Endothelial cell of umbilical vein (primary cell): Measurements from ENCODE around the gene BAG3. TPM values are rescaled to one million over a fixed set of nuclear protein-coding genes. Genes with fewer than 3 reads are reported as not detected.

Experiments
- BruUV-seq: library from RNA; stranded (reverse); fragments of 400-500 nt; replicated peaks from 2 replicates; lab custom pipeline; 2021; lab: Mats Ljungman, UMichigan
- CTCF ChIA-PET: fragments of 300-600, 350-600 bp; sonication (Branson Sonifier 250); formaldehyde crosslinking; loops from one replicate; lab custom pipeline; 2021; ENCODE audit warnings: antibody characterized with exemption, inconsistent platforms; lab: Charles Lee
- POLR2A ChIA-PET: fragments of 300-600, 350-600 bp; sonication (Branson Sonifier 250); formaldehyde crosslinking; loops from one replicate; lab custom pipeline; 2021; ENCODE audit warnings: antibody characterized with exemption, inconsistent platforms; lab: Charles Lee
- DNase-seq: peaks from one replicate; pipeline ENCODE4 v3.0.0-alpha.2; 2011; ENCODE audit warnings: low read depth, low spot score
- FAIRE-seq: peaks from 2 replicates; lab custom pipeline; 2011; peaks lifted over from hg19 to GRCh38; lab: Jason Lieb, UNC
- H2AFZ ChIP-seq: 2 replicates; pipeline ENCODE4 v1.6.0; 2012; ENCODE audit warnings: low read depth, low read length, control low read depth, inconsistent platforms
- H3K27ac ChIP-seq: 2 replicates; pipeline ENCODE4 v1.5.1; 2011; ENCODE audit warnings: low read depth, mild to moderate bottlenecking, control low read depth, low read length, moderate library complexity; ENCODE audit not compliant: insufficient read depth
- H3K27me3 ChIP-seq, 2 experiments: 2 replicates each; pipeline versions ENCODE4 v1.6.0 to v1.6.1; 2011; ENCODE audit warnings: low read length in 2 of 2, mixed read lengths in 1 of 2; ENCODE audit not compliant: control insufficient read depth in 2 of 2, insufficient read depth in 2 of 2
- H3K36me3 ChIP-seq, 2 experiments: 2 replicates in 1 of 2; 3 replicates in 1 of 2; pipeline ENCODE4 v1.5.1; 2011; ENCODE audit warnings: low read length in 2 of 2, mild to moderate bottlenecking in 1 of 2, moderate library complexity in 1 of 2; ENCODE audit not compliant: control insufficient read depth in 2 of 2, insufficient read depth in 2 of 2; ENCODE audit errors: extremely low read depth in 1 of 2
- H3K4me1 ChIP-seq: 3 replicates; pipeline ENCODE4 v1.5.1; 2011; ENCODE audit warnings: mild to moderate bottlenecking, low read length; ENCODE audit not compliant: control insufficient read depth, insufficient read depth; ENCODE audit errors: extremely low read depth
- H3K4me2 ChIP-seq: 2 replicates; pipeline ENCODE4 v1.6.1; 2011; ENCODE audit warnings: low read length, control low read depth, mixed read lengths; ENCODE audit not compliant: insufficient read depth
- H3K4me3 ChIP-seq, 3 experiments: fragments of 200-600 bp in 1 of 3; sonication (generic), shearing (Covaris generic) in 1 of 3; replicated peaks in 1 of 3; 2 replicates each; pipeline ENCODE4 v1.5.1; 2011 to 2016; ENCODE audit warnings: control low read depth in 3 of 3, low read length in 3 of 3, mild to moderate bottlenecking in 2 of 3, inconsistent platforms in 1 of 3, low read depth in 1 of 3, moderate library complexity in 1 of 3; ENCODE audit not compliant: insufficient read depth in 1 of 3
- H3K79me2 ChIP-seq: 2 replicates; pipeline ENCODE4 v1.6.0; 2012; ENCODE audit warnings: low read length, inconsistent platforms; ENCODE audit not compliant: control insufficient read depth, insufficient read depth
- H3K9ac ChIP-seq: replicated peaks from 2 replicates; pipeline ENCODE3; 2011; ENCODE audit warnings: low read length, control low read depth; ENCODE audit not compliant: insufficient read depth; ENCODE audit errors: extremely low read depth
- H3K9me1 ChIP-seq: replicated peaks from 3 replicates; pipeline ENCODE4 v1.6.0; 2011; ENCODE audit warnings: mild to moderate bottlenecking, low read length; ENCODE audit not compliant: control insufficient read depth, insufficient read depth; ENCODE audit errors: extremely low read depth
- H3K9me3 ChIP-seq: replicated peaks from 2 replicates; pipeline ENCODE4 v1.5.1; 2012; ENCODE audit warnings: low read length, inconsistent platforms; ENCODE audit not compliant: control insufficient read depth, insufficient read depth
- H4K20me1 ChIP-seq: replicated peaks from 2 replicates; pipeline ENCODE3; 2011; ENCODE audit warnings: mild to moderate bottlenecking, low read length; ENCODE audit not compliant: control insufficient read depth, insufficient read depth; ENCODE audit errors: extremely low read depth
- FOS ChIP-seq: IDR thresholded peaks from 2 replicates; pipeline ENCODE4 v1.6.1; 2011; ENCODE audit warnings: mild to moderate bottlenecking, low read length, moderate library complexity, borderline replicate concordance; ENCODE audit not compliant: insufficient read depth
- POLR2A ChIP-seq: IDR thresholded peaks from 2 replicates; pipeline ENCODE4 v1.6.1; 2012; ENCODE audit warnings: low read depth, mild to moderate bottlenecking, control low read depth, low read length
- POLR2AphosphoS5 ChIP-seq: IDR thresholded peaks from 2 replicates; pipeline ENCODE4 v1.6.1; 2012; ENCODE audit warnings: low read depth, mild to moderate bottlenecking, control low read depth, low read length, moderate library complexity; ENCODE audit not compliant: insufficient read depth
- dilution Hi-C: fragments of 300-500 bp; cut with MboI; formaldehyde crosslinking; loops from one replicate; pipeline ENCODE4 v1.15.0; 2019; ENCODE audit warnings: low sequenced_read_pairs; ENCODE audit not compliant: extremely low pct_ligation_motif_present
- intact Hi-C: fragments of 100-400 bp; cut with micrococcal nuclease; formaldehyde crosslinking; loops from one replicate; pipeline ENCODE4 v1.10.0; 2022
- polyA plus RNA-seq, 4 experiments: library from polyadenylated mRNA; depleted of rRNA in 3 of 4; stranded (reverse) in 3 of 4; unstranded in 1 of 4; fragments of >200 nt; gene quantifications; 2 replicates each; pipeline versions ENCODE4 v1.2.1 to v1.2.3, GENCODE V29; 2011 to 2012; ENCODE audit warnings: missing spikeins in 1 of 4
- total RNA-seq: library from RNA; stranded (reverse); gene quantifications from 2 replicates; pipeline ENCODE4 v1.2.3, GENCODE V29; 2021
- TF ChIP-seq, protein P1 (sequence below): IDR thresholded peaks from 2 replicates; pipeline ENCODE4 v1.6.1; 2011; ENCODE audit not compliant: insufficient read depth, insufficient read length
- TF ChIP-seq, protein P2 (sequence below), 2 donors: IDR thresholded peaks; 1 replicate in 1 of 2; 2 replicates in 1 of 2; pipeline ENCODE4 v1.5.1; 2011; ENCODE audit warnings: low read length in 2 of 2, mild to moderate bottlenecking in 2 of 2, moderate library complexity in 2 of 2, control low read depth in 1 of 2, inconsistent platforms in 1 of 2, low read depth in 1 of 2; ENCODE audit not compliant: insufficient read depth in 1 of 2; ENCODE audit errors: extremely low read depth in 1 of 2

The BAG3 gene
- total and polyA plus RNA-seq, 2 donors (not counting 3 experiments of a cell fraction or from before 2014, with no cell fraction given), result 25.2 to 66.7 TPM

- FAIRE-seq, result peak; percentile 18
- TF ChIP-seq FOS (no peak), POLR2A (peak; percentile 77), POLR2AphosphoS5 (peak; percentile 55)
- TF ChIP-seq, protein P1, sequence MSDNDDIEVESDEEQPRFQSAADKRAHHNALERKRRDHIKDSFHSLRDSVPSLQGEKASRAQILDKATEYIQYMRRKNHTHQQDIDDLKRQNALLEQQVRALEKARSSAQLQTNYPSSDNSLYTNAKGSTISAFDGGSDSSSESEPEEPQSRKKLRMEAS, result no peak
- TF ChIP-seq, protein P2, sequence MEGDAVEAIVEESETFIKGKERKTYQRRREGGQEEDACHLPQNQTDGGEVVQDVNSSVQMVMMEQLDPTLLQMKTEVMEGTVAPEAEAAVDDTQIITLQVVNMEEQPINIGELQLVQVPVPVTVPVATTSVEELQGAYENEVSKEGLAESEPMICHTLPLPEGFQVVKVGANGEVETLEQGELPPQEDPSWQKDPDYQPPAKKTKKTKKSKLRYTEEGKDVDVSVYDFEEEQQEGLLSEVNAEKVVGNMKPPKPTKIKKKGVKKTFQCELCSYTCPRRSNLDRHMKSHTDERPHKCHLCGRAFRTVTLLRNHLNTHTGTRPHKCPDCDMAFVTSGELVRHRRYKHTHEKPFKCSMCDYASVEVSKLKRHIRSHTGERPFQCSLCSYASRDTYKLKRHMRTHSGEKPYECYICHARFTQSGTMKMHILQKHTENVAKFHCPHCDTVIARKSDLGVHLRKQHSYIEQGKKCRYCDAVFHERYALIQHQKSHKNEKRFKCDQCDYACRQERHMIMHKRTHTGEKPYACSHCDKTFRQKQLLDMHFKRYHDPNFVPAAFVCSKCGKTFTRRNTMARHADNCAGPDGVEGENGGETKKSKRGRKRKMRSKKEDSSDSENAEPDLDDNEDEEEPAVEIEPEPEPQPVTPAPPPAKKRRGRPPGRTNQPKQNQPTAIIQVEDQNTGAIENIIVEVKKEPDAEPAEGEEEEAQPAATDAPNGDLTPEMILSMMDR (IDR thresholded peaks at IDR 0.05; ENCODE audit: extremely low read depth in 1 of 2, insufficient read depth in 1 of 2, low read depth in 1 of 2, low read length in 2 of 2), result no peak
- CTCF ChIA-PET, result interaction anchor here (0.7 to 4.2 kb wide), 26 partner anchors 9 to 276 kb away, joined by 3 to 48 read pairs (median 4); partner anchors contain the start of genes BAG3, MCMBP and RGS10
Measured at GRCh38 chr10:119725517-119725827, 74.3 kb downstream of the BAG3 start.

More at GRCh38 chr10:119725517-119725827, 74.3 kb downstream of the BAG3 start:
- peaks cover 20% of the 10 kb centered on the region for H3K79me2 ChIP-seq
- peak overlapping the region in 2 of 3 experiments; percentile 37 to 56 for H3K4me3 ChIP-seq
- no TSS peak for BruUV-seq
- H3K9ac ChIP-seq, result peak overlapping the region; percentile 73
- H3K9me3 ChIP-seq, result no peaks in the 10 kb centered on the region
- no peak for DNase-seq
- no peaks in the 10 kb centered on the region for H4K20me1 ChIP-seq
- H3K4me1 ChIP-seq, result peaks cover 20% of the 10 kb centered on the region
- intact Hi-C loops (loop anchor here (1.0 kb wide), 2 partner anchors 39 to 74 kb away; partner anchors contain the start of gene BAG3), dilution Hi-C loops (no loop called here)
- H3K27me3 ChIP-seq, result no peaks in the 10 kb centered on the region
- H3K36me3 ChIP-seq, result no peaks in the 10 kb centered on the region
- peak overlapping the region; percentile 27 for H2AFZ ChIP-seq
- H3K9me1 ChIP-seq, result no peaks in the 10 kb centered on the region
- H3K4me2 ChIP-seq, result peak overlapping the region; percentile 70
- POLR2A ChIA-PET, result interaction anchor here (0.9 to 2.3 kb wide), 5 partner anchors 9 to 128 kb away, joined by 4 to 8 read pairs (median 6); partner anchors contain the start of gene BAG3
- H3K27ac ChIP-seq, result peak overlapping the region; percentile 80
